NCI-H524 (cell line): ENCODE measurements around the gene ATP2B3.

Experiments
- DNase-seq, 2 experiments: peaks; one replicate each; lab custom pipeline; 2025; lab: John Stamatoyannopoulos, UW

ATP2B3 gene

DNA sequence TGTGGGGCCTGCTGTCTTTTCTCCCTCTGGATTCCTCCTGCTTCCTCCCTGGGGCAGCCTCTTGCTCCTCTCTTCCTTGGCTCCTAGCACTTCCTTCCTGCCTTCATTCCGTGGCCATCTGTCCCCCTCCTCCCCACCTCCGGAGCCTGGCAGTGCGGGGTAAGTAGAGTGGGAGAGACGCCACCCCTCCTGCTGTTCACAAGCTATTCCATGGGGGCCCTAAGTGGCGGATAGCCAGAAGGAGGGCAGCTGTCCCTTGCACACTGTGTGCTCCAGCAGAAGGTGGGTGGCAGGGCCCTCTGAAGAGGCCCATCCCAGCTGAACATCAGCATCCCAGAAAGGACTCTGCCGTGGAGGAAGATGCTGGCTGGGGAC lies 54.1 kb downstream of the ATP2B3 start:
- peak; percentile 94 to 97 for DNase-seq

DNA sequence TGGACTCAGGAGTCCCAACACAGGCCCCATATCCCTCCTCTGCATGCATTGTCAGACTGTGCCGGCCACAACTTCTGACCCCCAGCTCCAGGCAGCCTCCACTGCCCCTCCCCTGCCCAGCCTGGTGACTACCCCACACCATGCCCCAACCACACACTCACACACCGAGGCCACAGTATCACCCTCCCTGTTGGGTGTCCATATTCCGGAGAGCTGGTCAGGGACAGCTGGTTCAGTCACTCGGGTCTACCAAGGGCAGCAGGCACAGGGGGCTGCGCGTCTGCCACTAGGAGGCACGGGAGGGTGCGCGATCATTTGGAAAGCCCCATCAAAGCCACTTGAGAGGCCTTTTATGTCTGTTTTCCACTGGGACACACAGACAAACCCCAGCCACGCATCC lies 55.2 kb downstream of the ATP2B3 start:
- DNase-seq = peak in 1 of 2 experiments; percentile 69

GRCh38 chrX:153573984-153574383 lies 56.5 kb downstream of the ATP2B3 start:
- no peak for DNase-seq

GRCh38 chrX:153576239-153576870 lies 58.9 kb downstream of the ATP2B3 start:
- DNase-seq = peak in 1 of 2 experiments; percentile 50

DNA sequence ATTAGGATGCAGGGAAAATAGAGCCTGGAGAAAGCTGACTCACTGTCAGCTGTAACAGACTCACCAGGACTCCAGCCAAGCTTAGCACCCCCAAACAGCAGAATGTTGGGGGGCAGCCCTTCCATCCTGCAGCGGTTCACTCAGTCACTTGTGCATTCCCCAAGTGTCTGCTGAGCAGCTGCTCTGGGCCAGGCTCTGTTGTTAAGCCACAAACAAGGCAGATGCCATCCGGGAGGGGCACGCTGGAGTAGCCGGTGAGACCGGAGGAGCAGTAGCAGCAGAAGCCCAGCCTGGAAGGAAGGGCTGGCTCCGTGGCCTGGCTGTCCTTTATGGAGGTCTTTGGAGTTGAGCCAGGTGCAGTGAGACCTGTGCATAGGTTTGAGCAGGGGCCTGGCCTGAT lies 59.5 kb downstream of the ATP2B3 start:
- peak; percentile 69 to 87 for DNase-seq

- peak in 1 of 2 experiments; percentile 37 for DNase-seq
These were observed 60.9 kb downstream of the ATP2B3 start for GRCh38 chrX:153578200-153578835.

GRCh38 chrX:153578889-153579288 lies 61.4 kb downstream of the ATP2B3 start:
- no peak for DNase-seq

- DNase-seq = no peak
These were observed 63.4 kb downstream of the ATP2B3 start for GRCh38 chrX:153580700-153581386.

- DNase-seq = peak; percentile 63 to 90
These were observed 65.5 kb downstream of the ATP2B3 start for GRCh38 chrX:153582896-153583295.

DNA sequence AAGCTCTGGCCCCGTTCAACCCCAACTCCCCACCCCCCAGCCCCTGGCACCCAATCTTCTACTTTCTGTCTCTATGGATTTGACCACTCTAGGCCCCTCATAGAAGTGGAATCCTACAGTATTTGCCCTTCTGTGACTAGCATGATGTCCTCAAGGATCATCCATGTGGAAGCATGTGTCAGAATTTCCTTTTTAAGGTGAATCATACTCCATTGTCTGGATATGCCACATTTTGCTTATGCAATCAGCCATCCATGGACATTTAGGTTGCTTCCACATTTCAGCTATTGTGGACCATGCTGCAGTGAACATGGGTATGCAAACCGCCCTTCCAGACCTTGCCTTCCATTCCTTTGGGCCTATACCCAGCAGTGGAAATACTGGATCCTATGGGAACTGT lies 66.0 kb downstream of the ATP2B3 start:
- no peak for DNase-seq

GRCh38 chrX:153585827-153586226 lies 68.4 kb downstream of the ATP2B3 start:
- DNase-seq = no peak

DNA sequence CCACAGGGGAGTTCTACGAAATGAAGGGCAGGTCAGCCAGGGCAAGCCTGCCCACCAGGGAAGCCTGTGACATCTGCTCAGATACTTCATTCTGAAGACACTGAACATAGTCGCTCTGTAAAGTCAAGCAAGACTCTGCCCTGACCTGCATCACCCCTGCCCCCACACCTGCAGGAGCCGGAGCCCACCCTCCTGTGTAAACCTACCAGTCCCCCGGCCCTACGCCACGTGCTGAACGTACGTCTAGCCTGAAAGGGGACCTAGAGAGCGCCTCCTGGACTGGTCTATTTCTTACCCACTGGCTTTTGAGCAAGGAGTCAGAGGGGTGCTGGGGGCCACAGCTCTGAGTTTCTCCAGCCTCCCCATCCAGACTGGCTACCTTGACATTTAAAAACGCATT lies 69.9 kb downstream of the ATP2B3 start:
- DNase-seq = no peak

GRCh38 chrX:153588021-153588781 lies 70.8 kb downstream of the ATP2B3 start:
- DNase-seq = no peak

DNA sequence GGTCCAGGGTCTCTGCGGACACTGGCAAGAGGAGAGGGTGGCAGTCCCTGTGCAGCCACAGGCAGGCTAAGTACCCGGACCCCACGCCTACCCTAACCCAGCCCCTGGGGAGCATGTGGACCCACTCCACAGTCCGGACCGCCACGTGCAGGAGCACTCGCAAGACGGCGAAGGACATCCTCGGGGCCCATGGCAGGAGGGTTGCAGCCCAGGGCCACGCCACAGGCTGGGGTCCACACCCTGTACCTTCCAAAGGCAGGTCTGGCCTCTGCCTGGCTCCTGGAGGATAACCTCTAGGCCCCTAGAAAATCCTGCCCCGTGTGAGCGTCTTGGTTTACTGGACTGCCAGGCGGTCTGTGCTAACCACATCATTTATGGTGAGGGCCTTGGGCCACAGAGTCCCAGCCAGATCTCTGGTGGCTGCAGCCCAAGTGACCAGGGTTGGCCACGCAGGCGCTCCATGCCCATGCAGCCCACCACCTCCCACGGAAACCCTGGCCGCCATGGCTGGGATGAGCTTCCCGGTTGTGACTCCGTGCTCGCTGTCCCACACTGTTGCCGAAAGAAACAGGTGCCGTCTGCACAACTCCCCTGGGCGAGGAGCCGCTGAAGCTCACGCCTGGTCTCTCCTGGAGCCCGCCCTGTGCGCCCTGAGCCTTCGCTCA lies 71.5 kb downstream of the ATP2B3 start:
- no peak for DNase-seq

DNA sequence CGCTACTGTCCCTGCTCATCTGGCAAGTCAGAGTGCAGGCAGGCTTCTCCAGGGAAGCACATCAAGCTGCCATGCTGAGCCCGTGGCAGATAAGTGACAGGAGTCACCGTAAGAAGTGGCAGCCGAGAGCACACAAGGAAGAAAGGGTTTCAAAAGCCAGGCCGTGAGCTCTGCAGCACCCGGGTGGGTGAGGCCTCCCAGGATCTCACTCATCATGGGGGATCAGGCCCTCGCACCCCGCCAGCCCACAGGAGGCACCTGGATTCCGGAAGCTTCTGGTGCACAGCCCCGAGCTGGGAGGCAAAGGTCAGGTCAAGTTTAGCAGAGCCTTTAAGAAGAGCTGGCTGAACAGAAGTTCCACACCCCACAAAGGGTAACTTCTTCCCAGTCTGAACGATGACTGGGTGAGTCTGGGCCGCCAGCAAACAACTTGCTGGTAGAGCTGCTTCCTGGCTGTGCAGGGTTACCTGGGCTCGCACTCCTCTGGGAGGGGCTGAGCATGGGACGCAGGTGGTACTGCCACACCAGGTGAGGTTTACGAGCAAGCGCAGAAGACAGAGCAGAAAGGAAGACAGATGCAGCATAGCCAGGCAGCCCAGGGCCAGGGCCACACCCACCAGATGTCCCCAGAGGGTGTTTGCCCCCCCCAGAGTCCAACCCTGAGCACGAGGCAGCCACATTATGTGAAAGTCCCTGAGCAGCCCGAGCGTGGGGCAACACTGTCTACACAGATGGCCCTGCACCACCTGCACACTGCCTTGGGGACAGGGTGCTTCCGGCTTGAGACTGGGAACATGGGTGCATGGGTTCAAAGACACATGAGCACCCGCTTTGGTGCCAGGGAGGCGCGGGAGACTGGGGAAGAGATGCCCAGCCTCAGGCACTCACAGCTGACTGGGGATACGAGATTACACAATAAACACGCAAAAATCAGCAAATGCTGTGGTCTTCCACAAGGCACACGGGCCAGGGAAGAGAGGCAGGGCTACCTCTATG lies 73.8 kb downstream of the ATP2B3 start:
- peak; percentile 65 to 81 for DNase-seq

DNA sequence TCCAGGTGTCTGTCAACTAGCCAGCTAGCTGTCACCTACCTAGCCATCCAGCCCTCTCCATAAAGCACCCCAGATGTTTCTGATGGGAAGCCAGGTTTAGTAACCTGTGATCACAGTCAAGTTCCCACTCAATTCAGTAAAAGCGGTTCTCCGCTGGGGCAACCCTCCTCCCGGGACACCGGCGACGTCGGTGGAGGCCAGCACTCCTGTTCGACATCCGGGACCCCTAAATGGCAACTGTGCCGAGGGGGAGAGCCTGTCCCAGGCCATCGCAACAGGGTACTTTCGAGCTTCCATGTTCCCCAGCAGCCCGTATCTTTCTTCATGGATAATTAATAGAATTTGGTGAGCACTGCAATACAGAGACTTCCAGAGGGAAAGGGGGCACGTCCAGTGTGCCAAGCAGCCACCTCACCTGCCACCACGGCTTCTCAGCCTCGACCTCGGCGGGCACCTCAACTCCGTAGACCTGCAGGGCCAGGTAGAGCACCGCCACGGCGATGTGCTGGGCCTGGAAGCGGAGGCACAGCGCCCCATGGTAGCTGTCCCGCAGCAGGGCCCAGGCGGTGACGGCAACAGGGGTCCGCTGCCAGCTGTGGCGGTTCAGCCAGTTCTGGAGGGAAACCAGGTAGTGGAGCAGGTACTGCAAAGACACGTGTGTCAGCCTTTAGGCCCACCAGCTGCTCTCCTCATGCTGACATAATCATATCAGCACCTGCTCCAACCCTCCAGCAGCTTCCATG lies 74.8 kb downstream of the ATP2B3 start:
- peak in 1 of 2 experiments; percentile 61 for DNase-seq

DNA sequence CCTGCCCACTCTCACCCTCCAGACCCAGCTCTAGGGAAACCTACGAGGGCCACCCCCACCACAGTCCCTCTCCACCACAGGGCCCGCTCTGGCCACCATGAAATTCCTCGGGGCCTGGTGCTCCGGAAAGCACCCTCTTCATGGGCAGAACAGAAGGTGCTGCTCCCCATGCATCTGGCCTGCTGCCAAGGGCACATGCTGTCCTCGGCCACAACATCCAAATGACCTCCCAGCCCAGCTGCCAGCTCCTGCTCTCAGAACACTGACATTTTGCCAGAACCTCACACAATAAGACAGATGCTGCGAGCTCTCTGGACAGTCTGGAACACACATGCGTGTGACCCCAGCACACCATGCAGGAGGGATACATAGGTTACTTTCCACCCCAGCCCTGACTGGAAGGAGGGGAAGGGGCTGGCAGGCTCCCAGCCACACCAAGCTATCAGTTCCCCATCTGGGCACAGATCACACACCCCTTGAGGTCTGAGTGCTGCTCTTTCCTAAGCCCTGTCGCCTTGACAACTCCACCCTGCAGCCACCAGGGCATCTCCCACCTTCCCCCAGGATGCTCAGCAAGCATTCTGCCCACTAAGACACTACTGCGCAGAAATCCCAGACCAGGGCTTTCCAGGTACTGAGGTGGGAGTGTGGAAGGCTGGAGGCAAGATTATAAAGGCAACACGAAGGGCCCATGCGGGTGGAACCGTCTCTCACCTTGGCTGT lies 75.7 kb downstream of the ATP2B3 start:
- peak; percentile 88 to 96 for DNase-seq

DNA sequence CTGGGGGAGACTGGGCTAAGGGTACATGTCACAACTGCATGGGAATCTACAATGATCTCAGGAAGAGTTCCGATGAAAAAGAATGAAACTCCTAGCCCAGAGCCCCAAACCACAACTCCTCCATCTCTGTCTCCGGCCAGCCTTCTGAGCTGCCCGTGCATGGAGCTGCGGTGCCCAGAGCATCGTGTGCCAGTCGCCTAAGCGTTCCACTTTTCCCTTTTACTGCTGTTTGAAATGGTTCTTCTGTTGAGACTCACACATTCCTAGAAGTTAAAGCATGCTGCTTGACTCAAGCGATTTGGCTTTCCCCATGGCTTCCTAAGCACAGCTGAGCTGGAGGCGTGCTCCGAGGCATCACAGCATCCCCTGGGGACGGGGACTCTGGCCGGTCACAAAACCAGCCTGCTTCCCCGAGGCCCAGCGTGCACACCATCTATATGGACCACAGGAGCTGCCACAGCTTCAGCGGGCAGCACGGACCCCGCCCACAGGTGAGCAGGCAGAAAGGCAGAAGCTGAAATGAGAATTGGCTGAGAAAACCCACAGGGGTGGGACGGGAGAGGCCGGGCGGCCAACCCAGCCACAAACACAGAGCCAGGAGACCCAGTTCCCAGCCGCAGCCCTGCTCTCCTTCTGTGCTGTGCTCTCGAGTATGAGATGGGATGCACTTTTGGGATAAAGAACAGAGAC lies 76.5 kb downstream of the ATP2B3 start:
- DNase-seq = no peak

DNA sequence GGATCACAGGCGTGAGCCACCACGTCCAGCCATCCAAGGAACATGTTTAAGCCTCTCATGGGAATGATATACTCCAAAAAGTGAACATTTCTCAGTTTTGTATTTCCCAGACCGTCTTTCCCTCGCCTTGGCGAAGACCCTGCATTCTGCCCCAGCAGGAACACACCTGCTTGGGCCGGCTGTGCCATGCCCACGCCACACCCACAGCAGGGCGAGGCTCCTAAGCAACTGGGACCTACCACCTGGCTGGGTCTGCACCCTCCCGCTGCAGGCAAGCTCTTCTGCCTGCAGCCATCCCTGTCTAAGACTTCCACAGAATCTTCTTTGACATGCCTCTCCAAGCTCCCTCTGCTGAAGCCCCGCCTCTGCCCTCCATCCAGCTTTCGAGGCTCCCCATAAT lies 77.9 kb downstream of the ATP2B3 start:
- DNase-seq = no peak
